ENCODE results near the gene ZNF17.

Gene ZNF17

GRCh38 chr19:57382806-57383488, 28.0 kb upstream of the ZNF17 start:
- H3K9me3 ChIP-seq (ENCODE audit: insufficient read depth, low read length, severe bottlenecking) = no peaks in the 10 kb centered on the region
- TF ChIP-seq, protein P1, sequence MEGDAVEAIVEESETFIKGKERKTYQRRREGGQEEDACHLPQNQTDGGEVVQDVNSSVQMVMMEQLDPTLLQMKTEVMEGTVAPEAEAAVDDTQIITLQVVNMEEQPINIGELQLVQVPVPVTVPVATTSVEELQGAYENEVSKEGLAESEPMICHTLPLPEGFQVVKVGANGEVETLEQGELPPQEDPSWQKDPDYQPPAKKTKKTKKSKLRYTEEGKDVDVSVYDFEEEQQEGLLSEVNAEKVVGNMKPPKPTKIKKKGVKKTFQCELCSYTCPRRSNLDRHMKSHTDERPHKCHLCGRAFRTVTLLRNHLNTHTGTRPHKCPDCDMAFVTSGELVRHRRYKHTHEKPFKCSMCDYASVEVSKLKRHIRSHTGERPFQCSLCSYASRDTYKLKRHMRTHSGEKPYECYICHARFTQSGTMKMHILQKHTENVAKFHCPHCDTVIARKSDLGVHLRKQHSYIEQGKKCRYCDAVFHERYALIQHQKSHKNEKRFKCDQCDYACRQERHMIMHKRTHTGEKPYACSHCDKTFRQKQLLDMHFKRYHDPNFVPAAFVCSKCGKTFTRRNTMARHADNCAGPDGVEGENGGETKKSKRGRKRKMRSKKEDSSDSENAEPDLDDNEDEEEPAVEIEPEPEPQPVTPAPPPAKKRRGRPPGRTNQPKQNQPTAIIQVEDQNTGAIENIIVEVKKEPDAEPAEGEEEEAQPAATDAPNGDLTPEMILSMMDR (IDR thresholded peaks at IDR 0.05; ENCODE audit: borderline replicate concordance, extremely low read depth, low read length, poor library complexity, severe bottlenecking) = no peak
- TF ChIP-seq EZH2 (IDR thresholded peaks at IDR 0.05; ENCODE audit: borderline replicate concordance, low read depth, low read length, severe bottlenecking) = no peak
- H3K4me2 ChIP-seq (ENCODE audit: insufficient read depth, low read length) = no peak overlapping the region

GRCh38 chr19:57389194-57389729, 21.7 kb upstream of the ZNF17 start:
- Histone ChIP-seq H3K9me3 (ENCODE audit: insufficient read depth, low read length, severe bottlenecking) (no peaks in the 10 kb centered on the region), H4K20me1 (ENCODE audit: insufficient read depth, low read length) (peaks cover 19% of the 10 kb centered on the region; the same call in 1 of the 2 replicates), H3K79me2 (ENCODE audit: insufficient read depth, low read length) (peaks cover 48% of the 10 kb centered on the region), H3K4me1 (ENCODE audit: insufficient read depth, low read length) (peaks cover 36% of the 10 kb centered on the region), H3K27ac (ENCODE audit: low read length) (peak overlapping the region; percentile 83), H3K27me3 (ENCODE audit: insufficient read depth, low read length, poor library complexity) (no peaks in the 10 kb centered on the region), H3K4me3 (ENCODE audit: low read depth in 1 of 2, low read length in 2 of 2) (peak overlapping the region; percentile 2 to 97; a peak in 2 of 4 replicates), H3K36me3 (ENCODE audit: insufficient read depth, low read length) (peaks cover 20% of the 10 kb centered on the region), H3K9ac (ENCODE audit: low read depth, low read length) (peak overlapping the region; percentile 96), H2AFZ (ENCODE audit: low read depth, low read length) (peak overlapping the region; percentile 89), H3K4me2 (ENCODE audit: insufficient read depth, low read length) (peak overlapping the region; percentile 93)
- DNase-seq (no peak), ATAC-seq (ENCODE audit: insufficient read depth, low read depth) (no peak)
- no peak for TF ChIP-seq EZH2 (IDR thresholded peaks at IDR 0.05; ENCODE audit: borderline replicate concordance, low read depth, low read length, severe bottlenecking)
- TF ChIP-seq, protein P1 (IDR thresholded peaks at IDR 0.05; ENCODE audit: borderline replicate concordance, extremely low read depth, low read length, poor library complexity, severe bottlenecking) = no peak

More at GRCh38 chr19:57382806-57383488, 28.0 kb upstream of the ZNF17 start:
- Histone ChIP-seq H3K27ac (ENCODE audit: low read length) (no peak overlapping the region), H3K4me3 (ENCODE audit: low read depth in 1 of 2, low read length in 2 of 2) (no peak overlapping the region), H3K36me3 (ENCODE audit: insufficient read depth, low read length) (peaks cover 5% of the 10 kb centered on the region; the same call in 1 of the 2 replicates), H3K79me2 (ENCODE audit: insufficient read depth, low read length) (no peaks in the 10 kb centered on the region), H3K27me3 (ENCODE audit: insufficient read depth, low read length, poor library complexity) (no peaks in the 10 kb centered on the region), H3K4me1 (ENCODE audit: insufficient read depth, low read length) (no peaks in the 10 kb centered on the region), H4K20me1 (ENCODE audit: insufficient read depth, low read length) (no peaks in the 10 kb centered on the region), H2AFZ (ENCODE audit: low read depth, low read length) (no peak overlapping the region), H3K9ac (ENCODE audit: low read depth, low read length) (no peak overlapping the region)
- ATAC-seq (ENCODE audit: insufficient read depth, low read depth) (no peak), DNase-seq (no peak)

- Histone ChIP-seq H2AFZ (ENCODE audit: low read depth, low read length) (peak within 1 kb of the TSS; percentile 89), H3K27ac (ENCODE audit: low read length) (peak within 1 kb of the TSS; percentile 92), H3K4me2 (ENCODE audit: insufficient read depth, low read length) (peak within 1 kb of the TSS; percentile 93), H3K79me2 (ENCODE audit: insufficient read depth, low read length) (peaks cover 54% of the 10 kb centered on the region), H3K4me1 (ENCODE audit: insufficient read depth, low read length) (peaks cover 36% of the 10 kb centered on the region), H3K27me3 (ENCODE audit: insufficient read depth, low read length, poor library complexity) (no peaks in the 10 kb centered on the region), H3K4me3 (ENCODE audit: low read depth in 1 of 2, low read length in 2 of 2) (peak within 1 kb of the TSS; percentile 93 to 97), H3K36me3 (ENCODE audit: insufficient read depth, low read length) (peaks cover 25% of the 10 kb centered on the region), H3K9ac (ENCODE audit: low read depth, low read length) (peak within 1 kb of the TSS; percentile 96), H4K20me1 (ENCODE audit: insufficient read depth, low read length) (peaks cover 23% of the 10 kb centered on the region; the same call in 1 of the 2 replicates), H3K9me3 (ENCODE audit: insufficient read depth, low read length, severe bottlenecking) (no peaks in the 10 kb centered on the region)
- TF ChIP-seq, protein P1 (IDR thresholded peaks at IDR 0.05; ENCODE audit: borderline replicate concordance, extremely low read depth, low read length, poor library complexity, severe bottlenecking) = peak; percentile 42
- TF ChIP-seq EZH2 (IDR thresholded peaks at IDR 0.05; ENCODE audit: borderline replicate concordance, low read depth, low read length, severe bottlenecking) = no peak
- ATAC-seq (ENCODE audit: insufficient read depth, low read depth) (peak; percentile 99), DNase-seq (peak; percentile 98)
Measured at GRCh38 chr19:57389730-57390598, 21.0 kb upstream of the ZNF17 start, which contains the start of gene ZNF548. TSS of gene ZNF548 (plus strand) at chr19:57389854. CDS start at chr19:57390100, 246 bp downstream.
